ENCODE data around the gene SPO11.
"Not testable (repeated sequence)": the region's sequence is repeated elsewhere in the genome, so short reads cannot be mapped to it uniquely, and the experiment has no call there.

Gene SPO11

GRCh38 chr20:57332105-57333089 is 2.8 kb downstream of the SPO11 start:
- no peak overlapping the region for H3K4me3 ChIP-seq (ENCODE audit: low read depth, low read length)
- no peak for DNase-seq (ENCODE audit: low read depth)
- TF ChIP-seq, protein P1, sequence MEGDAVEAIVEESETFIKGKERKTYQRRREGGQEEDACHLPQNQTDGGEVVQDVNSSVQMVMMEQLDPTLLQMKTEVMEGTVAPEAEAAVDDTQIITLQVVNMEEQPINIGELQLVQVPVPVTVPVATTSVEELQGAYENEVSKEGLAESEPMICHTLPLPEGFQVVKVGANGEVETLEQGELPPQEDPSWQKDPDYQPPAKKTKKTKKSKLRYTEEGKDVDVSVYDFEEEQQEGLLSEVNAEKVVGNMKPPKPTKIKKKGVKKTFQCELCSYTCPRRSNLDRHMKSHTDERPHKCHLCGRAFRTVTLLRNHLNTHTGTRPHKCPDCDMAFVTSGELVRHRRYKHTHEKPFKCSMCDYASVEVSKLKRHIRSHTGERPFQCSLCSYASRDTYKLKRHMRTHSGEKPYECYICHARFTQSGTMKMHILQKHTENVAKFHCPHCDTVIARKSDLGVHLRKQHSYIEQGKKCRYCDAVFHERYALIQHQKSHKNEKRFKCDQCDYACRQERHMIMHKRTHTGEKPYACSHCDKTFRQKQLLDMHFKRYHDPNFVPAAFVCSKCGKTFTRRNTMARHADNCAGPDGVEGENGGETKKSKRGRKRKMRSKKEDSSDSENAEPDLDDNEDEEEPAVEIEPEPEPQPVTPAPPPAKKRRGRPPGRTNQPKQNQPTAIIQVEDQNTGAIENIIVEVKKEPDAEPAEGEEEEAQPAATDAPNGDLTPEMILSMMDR (IDR thresholded peaks at IDR 0.05; ENCODE audit: low read depth, low read length, missing control alignments) = no peak

- no peak for DNase-seq (ENCODE audit: low read depth)
- no peak overlapping the region for H3K4me3 ChIP-seq (ENCODE audit: low read depth, low read length)
- TF ChIP-seq, protein P1 (IDR thresholded peaks at IDR 0.05; ENCODE audit: low read depth, low read length, missing control alignments) = no peak
Measured at GRCh38 chr20:57335392-57335791, 5.8 kb downstream of the SPO11 start.

GRCh38 chr20:57341663-57342062 is 12.1 kb downstream of the SPO11 start:
- no peak for DNase-seq (ENCODE audit: low read depth)
- TF ChIP-seq, protein P1 (IDR thresholded peaks at IDR 0.05; ENCODE audit: low read depth, low read length, missing control alignments) = no peak
- H3K4me3 ChIP-seq (ENCODE audit: low read depth, low read length) = no peak overlapping the region

DNA sequence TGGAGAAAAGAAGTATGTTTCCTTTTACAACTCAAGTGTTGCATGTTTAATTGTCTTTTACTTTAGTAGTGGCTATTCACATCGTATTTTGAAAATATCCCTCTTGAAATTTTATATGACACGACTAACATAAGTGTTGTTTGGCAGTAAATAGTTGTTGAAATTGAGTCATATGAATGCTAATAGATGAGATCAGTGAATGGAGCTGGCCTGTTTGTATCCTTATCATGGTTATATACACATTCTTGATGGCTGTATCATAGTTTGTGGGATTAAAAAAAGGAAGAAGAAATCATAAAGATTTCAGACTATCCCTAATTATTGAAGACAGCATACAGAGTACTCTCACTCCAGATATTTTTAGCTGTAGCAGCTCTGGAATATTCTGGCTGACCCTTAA is 13.2 kb downstream of the SPO11 start:
- H3K4me3 ChIP-seq (ENCODE audit: low read depth, low read length) = no peak overlapping the region
- DNase-seq (ENCODE audit: low read depth) = no peak
- TF ChIP-seq, protein P1 (IDR thresholded peaks at IDR 0.05; ENCODE audit: low read depth, low read length, missing control alignments) = no peak

DNA sequence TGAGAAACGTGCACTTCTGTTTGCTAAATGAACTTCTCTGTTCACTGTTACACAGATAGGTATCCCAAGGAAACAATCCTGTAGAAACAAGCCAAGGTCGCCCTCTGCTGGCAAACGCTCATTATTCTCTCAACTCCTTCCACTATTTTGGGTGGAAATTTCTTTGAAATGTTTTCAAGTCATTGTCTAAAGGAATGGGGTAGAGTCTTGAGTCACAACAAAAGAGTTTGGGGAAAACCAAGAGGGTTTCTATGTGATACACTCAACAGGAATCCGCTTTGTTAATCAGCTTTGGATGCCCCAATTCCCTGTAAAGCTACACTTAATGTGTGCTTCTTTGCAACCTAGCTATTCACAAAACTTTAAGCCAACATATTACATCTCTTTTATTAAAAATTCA is 16.9 kb downstream of the SPO11 start:
- TF ChIP-seq, protein P1 (IDR thresholded peaks at IDR 0.05; ENCODE audit: low read depth, low read length, missing control alignments) = peak; percentile 68
- H3K4me3 ChIP-seq (ENCODE audit: low read depth, low read length) = no peak overlapping the region
- peak; percentile 21 for DNase-seq (ENCODE audit: low read depth)

DNA sequence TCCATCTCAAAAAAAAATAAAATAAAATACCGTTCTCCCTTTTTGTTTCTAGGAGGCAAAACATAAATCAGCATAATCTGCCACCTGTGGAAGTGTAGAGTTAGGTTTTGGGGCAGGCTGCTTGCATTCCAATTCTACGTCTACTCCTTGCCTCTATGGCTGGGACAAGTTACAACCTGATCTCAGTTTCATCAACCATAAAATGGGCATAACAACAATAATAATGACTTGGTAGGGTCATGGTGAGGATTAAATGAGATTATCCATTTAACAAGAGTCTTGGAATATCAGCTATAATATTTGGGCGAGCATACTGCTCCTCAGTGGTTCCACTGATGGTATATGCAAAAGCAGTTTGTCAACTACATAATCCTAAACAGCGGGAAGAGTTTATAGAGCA is 17.8 kb downstream of the SPO11 start:
- DNase-seq (ENCODE audit: low read depth) = no peak
- TF ChIP-seq, protein P1 (IDR thresholded peaks at IDR 0.05; ENCODE audit: low read depth, low read length, missing control alignments) = no peak
- H3K4me3 ChIP-seq (ENCODE audit: low read depth, low read length) = no peak overlapping the region

DNA sequence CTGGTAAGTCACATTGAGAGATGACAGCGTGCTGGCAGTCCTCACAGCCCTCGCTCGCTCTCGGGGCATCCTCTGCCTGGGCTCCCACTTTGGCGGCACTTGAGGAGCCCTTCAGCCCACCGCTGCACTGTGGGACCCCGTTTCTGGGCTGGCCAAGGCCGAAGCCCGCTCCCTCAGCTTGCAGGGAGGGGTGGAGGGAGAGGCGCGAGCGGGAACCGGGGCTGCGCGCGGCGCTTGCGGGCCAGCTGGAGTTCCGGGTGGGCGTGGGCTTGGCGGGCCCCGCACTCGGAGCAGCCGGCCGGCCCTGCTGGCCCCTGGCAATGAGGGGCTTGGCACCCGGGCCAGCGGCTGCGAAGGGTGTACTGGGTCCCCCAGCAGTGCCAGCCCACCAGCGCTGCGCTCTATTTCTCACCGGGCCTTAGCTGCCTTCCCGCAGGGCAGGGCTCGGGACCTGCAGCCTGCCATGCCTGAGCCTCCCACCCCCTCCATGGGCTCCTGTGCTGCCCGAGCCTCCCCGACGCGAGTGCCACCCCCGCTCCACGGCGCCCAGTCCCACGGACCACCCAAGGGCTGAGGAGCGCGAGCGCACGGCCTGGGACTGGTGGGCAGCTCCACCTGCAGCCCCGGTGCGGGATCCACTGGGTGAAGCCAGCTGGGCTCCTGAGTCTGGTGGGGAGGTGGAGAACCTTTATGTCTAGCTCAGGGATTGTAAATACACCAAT is 18.8 kb downstream of the SPO11 start:
- H3K4me3 ChIP-seq (ENCODE audit: low read depth, low read length) = not testable (repeated sequence)

DNA sequence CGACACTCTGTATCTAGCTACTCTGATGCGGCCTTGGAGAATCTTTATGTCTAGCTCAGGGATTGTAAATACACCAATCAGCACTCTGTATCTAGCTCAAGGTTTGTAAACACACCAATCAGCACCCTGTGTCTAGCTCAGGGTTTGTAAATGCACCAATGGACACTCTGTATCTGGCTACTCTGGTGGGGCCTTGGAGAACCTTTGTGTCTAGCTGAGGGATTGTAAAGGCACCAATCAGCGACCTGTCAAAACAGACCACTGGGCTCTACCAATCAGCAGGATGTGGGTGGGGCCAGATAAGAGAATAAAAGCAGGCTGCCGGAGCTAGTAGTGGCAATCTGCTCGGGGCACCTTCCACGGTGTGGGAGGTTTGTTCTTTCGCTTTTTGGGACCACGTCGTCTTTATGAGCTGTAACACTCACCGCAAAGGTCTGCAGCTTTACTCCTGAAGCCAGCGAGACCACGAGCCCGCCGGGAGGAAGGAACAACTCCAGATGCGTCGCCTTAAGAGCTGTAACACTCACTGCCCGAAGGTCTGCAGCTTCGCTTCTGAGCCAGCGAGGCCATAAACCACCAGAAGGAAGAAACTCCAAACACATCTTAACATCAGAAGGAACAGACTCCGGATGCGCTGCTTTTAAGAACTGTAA is 19.4 kb downstream of the SPO11 start:
- not testable (repeated sequence) for H3K4me3 ChIP-seq (ENCODE audit: low read depth, low read length); DNase-seq (ENCODE audit: low read depth)

More for the DNA sequence above, 18.8 kb downstream of the SPO11 start:
- not testable (repeated sequence) for DNase-seq (ENCODE audit: low read depth)
